Effector CD4-positive, alpha-beta T cell (primary cell): ENCODE data around the gene RPLP1.
A peak's percentile ranks its signal among the peaks of the same experiment; 100 is the strongest.

ENCODE experiments used
- DNase-seq: peaks from one replicate; pipeline ENCODE4 v3.0.0-alpha.2; 2020
- total RNA-seq: gene quantifications from one replicate; lab custom pipeline; 2026; lab: John Stamatoyannopoulos, UW

RPLP1 gene
- total RNA-seq, result 877 reads per million, percentile 99 among the genes with 10 or more reads in this experiment

DNA sequence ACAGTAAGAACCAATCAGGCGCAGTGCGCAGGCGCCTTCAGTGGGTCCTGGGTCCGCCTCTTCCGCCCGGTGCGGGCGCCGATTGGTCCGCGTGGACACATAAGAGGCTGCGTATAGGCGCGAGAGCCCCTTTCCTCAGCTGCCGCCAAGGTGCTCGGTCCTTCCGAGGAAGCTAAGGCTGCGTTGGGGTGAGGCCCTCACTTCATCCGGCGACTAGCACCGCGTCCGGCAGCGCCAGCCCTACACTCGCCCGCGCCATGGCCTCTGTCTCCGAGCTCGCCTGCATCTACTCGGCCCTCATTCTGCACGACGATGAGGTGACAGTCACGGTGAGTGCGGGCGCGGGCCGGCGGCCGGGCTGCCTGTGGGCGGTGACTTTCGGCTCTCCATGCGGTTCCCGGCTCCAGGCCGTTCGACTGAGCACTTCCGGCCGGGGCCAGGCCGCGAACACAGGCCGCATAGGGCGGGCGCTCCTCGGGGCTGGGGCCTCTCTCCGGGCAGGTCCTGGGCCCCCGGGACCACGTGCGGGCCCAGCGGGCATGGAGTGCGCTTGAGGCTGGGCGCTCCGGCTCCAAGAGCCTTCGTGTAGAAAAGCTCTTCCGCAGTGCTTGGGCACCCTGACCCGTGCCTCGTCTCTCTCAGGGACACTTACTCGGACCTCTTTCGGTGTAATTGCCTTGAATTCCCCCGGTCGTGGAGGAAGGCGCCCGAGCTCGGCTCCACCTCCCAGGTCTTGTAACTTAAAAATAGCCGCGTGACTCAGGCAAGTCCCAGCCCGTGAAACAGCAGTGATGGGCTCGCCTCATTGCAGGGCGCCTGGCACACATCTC, at the start of gene RPLP1:
TSS of gene RPLP1 (plus strand) at position 127 of the 830 bp plus-strand sequence. CDS start at position 258, 131 bp downstream.
- DNase-seq, result peak; percentile 94

DNA sequence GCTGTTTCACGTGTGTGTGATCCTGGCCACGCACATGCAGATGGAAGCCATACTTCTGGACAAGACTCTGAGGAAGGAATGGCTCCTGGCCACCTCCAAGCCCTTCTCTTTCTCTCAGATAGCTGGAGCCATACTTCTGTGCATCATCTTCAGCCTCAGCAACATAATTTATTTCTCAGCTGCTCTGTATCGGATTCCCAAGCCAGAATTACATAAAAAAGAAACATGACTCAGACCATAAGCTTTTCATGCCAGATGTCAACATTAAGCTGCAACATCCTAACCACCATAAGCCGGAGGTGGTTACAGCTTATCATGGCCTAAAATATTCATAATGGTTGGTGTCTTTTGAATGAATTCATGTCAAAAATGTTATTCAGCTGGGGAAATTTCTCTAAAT, 49.0 kb upstream of the RPLP1 start:
- DNase-seq, result no peak

DNA sequence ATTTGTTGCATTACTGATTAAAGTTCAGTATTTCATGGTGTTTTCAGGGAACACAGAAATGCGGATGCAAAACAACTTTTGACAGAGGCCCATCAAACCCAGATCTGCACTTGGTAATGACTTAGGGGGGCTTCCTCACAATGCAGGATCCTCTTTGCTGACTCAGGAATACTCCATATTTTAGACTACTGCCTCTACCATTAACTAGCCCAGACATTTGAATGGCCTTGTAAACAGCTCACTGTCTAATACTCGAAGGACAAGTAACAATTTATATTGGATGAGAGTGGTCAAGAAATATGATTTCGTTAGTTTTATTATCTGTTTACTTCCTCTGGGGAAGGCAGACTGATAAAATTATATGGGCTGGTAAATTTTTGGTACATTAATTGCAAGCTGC, 47.5 kb upstream of the RPLP1 start:
- DNase-seq, result no peak

DNA sequence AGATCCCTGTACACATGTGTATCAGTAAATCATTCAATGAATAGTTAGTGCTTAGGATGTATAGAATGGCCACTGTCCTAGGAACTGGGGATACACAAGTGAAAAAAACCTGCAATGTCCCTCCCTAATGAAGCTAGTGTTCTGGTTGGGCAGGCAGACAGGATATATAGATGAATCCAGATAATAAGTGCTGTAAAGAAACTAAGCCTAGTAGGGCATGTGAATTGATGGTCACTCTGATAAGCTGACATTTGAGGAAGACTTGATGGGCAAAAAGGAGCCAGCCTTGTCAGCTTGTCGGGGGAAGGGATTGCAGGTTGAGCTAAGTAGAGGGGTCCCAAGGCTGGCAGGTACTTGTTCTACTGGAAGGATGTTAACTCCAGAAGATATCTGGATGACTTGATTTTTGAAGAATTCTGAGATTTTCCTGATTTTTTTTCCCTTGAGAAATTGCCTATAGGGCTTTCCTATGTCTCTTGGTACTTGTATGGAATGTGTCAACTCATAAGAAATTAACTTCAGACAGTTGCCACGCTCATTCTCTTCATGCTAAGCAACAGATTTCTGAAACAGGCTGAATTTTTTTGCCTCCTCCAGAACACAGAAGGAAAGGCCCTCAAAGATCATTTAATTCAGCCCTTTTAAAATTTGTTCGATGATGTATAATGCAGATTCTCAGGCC, 44.8 kb upstream of the RPLP1 start:
- DNase-seq, result no peak

DNA sequence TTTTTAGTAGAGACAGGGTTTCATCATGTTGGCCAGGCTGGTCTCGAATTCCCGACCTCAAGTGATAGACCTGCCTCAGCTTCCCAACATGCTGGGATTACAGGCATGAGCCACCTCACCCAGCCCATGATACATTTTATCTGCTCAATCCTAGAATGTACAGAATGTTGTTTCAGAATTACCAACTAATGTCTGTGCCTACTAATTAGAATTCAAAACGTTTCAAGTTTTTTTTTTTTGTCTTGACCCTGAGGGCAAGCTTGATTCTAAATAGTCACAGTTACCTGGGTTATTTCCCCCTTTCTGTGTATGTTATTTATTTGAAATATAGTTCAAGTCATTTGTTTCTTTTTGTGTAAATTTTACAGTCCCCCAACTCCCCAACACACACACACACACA, 43.8 kb upstream of the RPLP1 start:
- no peak for DNase-seq

DNA sequence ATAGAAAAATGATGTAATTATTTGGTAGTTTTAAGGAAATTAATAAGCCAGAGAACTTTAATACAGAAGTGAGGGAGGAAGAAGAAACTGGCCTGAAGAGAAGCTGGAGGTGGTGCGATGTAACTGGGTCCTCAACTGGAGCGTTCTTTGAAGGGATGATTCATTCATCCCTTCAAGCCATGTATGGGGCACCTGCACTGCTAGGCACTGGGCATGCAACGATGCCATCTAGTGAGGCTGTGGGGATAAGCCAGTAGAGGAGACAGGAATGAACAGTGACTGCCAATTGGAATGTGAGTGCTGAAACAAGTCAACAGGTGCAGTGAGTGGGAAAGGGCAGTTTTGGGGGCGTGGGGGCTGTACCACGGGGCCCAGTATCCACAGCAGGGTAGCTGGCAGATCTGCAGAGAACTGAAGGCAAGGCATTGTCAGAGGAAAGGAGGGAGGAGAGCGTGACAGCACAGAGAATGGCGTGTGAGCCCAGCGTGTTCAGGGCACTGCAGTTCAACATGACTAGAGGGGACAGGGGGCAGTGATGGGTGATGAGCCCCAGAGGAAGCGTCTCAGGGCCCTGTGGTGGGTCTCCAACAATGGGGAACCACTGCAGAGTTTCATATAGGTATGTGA, 42.3 kb upstream of the RPLP1 start:
- no peak for DNase-seq

DNA sequence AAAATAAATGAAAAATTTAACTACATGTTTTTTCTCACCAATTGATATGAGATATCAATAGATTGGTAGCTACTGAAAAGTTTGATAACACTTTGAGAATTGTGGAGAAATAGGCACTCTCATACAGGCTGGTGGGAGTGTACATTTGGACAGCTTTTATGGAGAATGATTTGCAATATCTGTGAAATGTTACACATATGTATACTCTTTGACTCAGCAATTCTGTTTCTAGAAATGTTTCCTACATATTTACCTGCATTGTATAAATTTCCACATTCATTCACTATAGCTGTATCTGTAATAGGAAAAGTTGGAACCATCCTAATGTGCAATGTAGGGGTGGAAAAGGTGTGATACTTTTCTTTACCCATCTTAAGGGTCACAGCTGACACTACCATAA, 40.3 kb upstream of the RPLP1 start:
- DNase-seq, result no peak

DNA sequence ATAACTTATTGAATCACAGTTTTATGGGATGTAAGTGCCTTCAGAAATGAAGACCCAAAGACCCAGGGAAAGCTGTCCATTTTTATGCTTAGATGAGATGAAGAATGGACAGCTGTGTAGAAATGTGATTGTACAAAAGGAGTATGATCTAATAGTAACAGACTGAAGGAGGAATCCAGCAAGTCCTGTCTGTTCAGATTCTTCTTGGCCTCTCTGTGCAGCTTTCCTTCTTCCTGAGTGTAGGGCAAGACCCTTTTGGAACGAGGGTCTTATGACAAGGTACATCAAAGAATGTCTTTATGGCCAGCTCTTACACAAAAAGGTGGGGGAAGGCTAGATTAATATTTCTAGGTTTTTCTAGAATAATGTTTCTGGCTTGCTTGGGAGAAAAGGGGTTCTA, 39.9 kb upstream of the RPLP1 start:
- no peak for DNase-seq

DNA sequence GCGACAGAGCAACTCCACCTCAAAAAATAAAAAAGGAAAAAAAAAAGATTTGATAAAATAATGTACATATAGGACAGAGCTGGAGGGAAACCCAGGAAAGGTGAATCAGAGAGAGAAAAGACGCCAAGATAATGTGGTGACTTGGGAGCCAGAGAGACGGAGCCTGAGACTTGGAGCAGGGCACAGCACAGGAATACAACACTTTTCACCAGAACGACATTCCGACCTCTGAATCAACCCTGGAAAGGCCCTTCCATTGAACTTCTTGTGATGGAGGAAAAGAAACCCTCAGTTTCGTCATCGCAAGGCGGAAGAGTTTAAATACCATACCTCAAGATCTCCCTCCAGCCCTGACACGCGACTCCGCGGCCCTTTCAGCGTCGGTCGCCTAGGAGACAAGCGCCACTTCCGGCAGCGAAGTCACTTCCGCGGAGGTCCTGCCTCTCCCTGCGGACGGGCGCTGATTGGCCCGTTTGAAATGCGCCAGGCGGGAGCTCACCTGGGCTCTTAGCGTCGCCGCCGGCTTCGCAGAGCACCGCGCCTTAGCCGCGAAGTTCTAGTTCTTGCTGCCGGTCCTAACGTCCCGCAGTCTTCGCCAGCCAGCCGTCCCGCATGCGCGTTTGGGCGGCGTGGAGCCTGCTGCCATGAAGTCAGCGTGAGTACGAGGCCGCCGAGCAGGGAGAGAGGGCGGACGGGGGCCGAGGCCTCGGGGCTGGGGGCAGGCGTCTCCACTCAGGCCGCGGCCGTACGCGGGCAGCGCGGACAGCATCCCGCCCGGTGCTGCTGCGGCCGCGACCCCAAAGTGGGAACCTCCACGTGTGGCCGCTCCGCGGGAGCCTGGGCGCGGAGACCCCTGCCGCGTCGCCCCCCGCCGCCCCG, 38.6 kb upstream of the RPLP1 start, which contains the start of gene KIF23:
TSS of gene KIF23 (plus strand) at position 528 of the 879 bp plus-strand sequence. CDS start at position 645, 117 bp downstream.
- peak; percentile 93 for DNase-seq

DNA sequence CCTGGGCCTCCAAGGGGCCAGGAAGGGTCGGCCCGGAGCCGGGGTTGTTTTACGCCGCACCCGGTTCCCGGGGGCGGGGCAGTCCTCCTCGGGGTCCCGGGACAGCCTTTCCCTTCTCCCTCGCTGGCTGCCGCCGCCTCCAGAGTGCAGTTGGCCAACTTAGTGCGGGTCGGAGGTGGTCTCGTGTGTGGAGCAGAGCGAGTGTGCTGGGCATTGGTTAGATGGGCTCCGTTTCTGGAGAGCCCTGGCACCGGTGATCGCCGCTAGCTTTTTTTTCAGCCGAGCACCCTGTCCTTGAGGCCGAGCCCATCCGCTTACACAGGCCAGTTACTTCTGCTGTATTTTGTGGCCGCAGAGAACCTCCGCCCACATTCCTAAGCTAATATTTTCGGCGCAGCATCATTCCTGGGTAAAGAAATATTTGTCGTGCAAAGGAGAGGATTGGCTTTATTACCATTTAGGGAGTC, 37.9 kb upstream of the RPLP1 start:
- DNase-seq, result no peak

DNA sequence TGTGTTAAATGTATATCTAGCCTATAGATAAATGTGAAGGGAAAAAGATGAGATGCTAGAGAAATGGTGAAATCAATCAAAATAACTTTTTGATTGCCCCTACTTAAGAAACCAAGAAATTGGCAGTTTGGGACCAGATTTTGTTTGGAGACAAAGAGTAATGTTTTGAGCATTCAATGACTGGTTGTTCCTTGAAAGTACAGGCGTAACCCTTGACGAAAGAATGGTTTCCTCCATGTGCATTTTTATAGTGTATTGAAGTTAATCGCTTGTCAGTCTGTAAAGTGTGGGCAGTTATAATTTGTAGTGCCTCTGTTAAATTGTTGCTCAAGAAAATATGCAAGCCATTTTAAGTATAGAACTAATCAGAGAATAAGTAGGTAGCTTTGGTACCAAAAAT, 37.2 kb upstream of the RPLP1 start:
- no peak for DNase-seq

DNA sequence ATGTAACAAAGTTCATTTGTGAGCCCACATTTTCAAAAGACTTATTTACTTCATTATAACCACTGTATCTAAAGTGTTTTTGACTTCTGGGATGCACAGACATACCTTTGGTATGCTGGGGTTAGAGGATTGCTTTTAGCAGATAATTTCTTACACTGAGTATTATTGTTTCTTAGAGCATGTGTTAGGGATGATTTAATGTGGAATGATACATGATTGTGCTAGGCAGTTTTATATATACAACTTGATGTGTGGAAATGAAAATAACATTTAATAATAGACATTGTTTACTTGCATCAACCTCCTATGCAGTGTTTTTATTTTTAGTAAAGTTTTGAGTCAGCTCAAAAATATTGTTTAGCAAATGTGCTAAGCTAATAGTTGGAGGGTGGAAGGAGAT, 35.0 kb upstream of the RPLP1 start:
- DNase-seq, result no peak

DNA sequence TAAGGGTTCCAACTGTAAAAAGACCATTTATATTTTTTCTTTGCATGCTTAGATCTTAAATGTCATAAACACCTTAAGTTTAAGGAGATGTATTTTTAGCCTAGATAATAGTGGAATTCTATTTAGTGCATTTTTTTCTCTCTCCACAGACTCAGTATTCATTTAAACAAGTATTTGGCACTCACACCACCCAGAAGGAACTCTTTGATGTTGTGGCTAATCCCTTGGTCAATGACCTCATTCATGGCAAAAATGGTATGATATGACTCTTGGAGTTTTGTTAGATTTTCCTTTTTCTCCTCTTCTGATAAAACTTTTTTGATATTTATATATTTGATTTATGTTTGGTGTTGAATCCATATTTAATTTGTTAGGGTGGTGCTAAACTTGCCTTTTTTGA, 31.1 kb upstream of the RPLP1 start:
- no peak for DNase-seq

DNA sequence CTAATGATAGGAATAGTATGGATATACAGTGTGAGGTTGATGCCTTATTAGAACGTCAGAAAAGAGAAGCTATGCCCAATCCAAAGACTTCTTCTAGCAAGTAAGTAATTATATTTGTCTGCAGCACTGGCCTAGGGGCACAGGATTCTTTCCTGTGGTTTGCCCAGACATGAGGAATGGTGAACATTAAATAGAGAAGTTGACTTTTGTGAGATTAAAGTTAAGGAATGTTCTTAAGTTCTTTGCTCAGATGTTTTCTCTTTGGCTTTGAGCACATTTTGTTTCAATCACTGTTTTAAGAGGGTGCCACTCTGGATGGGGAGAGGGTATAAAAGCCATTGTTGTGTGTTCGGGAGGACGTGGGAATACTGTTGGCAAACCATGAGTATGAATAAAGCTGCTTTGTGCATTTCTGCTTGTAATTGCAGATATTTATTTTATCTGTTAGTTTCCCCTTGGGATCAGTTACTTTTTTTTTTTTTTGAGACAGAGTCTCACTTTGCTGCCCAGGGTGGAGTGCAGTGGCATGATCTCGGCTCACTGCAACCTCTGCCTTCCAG, 30.2 kb upstream of the RPLP1 start:
- DNase-seq, result no peak

DNA sequence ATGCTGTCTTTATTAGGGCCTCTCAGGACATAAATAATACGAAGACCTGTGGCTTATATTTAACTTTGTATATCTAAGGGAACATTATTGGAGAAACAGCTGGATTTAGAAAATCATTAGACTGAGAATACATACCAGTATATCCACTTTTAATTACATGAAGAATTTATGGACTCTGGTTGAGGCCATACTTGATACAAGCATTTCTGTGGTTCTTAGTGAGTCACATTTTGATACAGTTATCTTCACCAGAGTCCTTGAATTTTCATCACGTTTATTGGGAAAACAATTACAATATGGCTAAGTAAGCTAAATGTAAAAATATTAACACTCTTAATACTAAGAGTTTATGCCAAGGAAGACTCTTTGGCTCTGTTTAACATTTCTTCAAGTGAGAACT, 28.6 kb upstream of the RPLP1 start:
- DNase-seq, result no peak

DNA sequence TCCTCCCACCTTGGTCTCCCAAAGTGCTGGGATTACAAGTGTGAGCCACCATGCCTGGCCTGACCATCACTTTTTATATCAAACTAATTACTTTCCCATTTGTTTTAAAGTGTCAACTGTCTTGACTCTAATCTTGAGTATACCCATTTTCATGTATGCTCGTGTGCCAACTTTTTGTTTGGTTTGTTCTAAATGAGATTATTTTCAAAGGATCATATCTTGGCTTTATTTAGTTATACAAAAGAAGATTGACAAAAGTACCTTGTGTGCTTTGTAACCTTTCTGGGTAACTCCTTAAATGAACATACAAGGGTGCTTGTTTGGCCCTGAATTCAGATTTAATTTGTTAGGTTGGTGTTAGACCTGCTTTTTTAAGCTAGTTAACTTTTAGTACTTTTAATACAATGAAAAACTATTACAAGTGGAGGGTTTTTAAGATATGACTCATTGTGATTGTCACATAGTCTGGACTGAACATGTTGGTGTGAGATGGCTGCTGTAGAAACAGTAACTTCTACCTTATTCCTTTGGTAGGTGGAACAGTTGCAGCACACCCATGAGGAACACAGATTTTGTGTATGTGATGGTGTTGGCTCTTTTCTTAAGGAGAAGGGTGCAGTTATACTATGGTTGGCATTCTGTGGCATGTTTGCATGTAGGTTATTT, 27.7 kb upstream of the RPLP1 start:
- no peak for DNase-seq

DNA sequence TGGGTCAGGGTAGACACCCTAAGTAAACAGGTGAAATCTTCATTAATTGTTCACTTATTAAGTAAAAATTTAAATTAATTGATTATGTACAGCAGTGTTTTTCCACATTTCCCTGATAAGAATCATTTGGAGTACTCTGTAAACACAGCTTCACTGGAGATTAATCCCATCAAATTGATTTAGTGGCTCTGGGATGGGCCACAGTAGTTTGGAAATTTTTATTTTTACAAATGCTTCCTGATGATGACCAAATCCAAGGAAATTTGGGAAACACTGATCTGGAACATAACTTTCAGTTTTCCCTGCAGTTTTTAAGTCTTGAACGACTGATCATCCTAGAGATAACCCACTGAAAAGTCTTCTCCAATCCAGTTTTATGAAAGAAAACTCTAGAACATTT, 18.8 kb upstream of the RPLP1 start:
- DNase-seq, result no peak

DNA sequence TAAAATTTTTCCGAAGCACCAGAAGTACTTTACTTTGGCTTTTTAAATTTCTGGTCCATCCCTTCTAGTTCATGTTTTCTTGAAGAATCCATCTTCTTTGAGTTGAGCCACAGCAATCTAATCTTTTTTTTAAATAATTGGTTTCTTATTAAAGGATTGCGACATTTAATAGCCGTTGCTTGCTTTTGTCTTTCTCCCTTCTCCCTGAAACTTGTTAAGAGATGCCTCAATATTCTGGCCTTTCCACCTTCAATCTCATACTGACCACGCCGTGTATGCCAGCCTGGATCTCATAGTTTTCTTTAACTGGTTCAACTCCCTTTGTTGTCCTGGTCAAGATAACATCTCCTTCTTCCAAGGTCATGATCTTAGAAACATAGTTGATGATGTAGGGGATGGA, 18.4 kb upstream of the RPLP1 start:
- no peak for DNase-seq

DNA sequence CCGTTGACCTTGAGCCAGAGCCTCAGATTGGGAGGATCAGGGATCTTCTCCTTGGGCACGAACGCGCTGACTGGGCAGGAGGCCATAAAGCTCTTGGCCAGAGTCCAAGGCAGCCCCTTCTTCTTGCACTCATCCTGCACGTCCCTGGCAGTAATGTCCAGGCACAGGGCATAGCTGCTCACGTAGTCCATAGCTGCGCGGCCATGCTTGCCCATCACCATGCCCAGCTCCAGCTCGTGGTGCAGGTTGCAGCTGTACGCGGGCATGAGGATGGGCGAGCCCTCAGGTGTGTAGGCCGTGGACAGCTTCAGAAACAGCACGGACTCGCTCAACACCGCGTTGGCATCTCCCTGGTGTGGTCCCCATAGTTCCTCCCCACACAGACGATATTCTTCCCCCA, 17.9 kb upstream of the RPLP1 start:
- no peak for DNase-seq

DNA sequence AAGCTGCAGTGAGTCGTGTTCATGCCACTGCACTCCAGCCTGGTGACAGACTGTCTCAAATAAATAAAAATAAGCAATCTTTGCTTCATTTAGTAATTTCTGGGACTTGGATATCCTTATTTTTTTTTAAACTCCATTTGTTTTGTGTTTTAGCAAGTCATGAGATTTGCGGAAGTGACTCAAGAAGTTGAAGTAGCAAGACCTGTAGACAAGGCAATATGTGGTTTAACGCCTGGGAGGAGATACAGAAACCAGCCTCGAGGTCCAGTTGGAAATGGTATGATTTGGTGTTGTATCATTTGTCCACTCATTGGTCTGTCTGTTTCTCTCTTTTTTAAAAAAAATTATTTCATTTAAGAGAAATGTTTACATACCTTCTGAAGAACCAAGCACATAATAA, 16.6 kb upstream of the RPLP1 start:
- DNase-seq, result no peak

DNA sequence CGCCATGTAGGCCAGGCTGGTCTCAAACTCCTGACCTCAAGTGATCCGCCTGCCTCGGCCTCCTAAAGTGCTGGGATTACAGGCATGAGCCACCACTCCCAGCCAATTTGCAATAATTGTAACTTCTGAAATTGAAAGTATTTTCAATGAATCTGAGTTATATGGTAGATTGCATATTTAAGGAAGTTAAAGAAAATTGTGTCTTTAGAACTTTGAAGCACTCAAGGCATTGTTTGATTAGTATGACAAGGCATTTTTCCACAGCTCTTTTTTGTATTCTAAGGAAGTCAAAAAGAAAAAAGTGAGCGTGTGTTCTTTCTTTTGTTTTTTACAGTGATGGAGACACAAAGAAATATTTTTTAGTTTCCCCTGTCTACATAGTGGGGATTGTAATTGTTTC, 15.7 kb upstream of the RPLP1 start:
- DNase-seq, result no peak

DNA sequence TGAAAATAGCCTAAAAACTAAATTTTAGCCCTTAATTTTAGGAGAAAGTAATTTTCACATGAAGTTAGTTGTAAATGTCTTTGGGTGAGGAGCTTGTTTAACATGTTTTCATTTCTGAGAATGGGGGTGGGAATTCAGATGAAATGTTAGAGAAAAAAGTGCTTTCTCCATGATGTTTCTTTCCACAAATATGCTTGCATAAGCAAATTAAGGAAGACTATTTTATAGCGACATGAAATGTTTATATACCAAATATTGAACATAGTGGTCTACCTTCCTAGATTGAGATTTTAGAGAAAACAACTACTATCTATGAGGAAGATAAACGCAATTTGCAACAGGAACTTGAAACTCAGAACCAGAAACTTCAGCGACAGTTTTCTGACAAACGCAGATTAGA, 13.0 kb upstream of the RPLP1 start:
- no peak for DNase-seq
